HepG2 (cell line): ENCODE data around the gene SCN9A. TPM values are rescaled to one million over a fixed set of nuclear protein-coding genes. Genes with fewer than 3 reads are reported as not detected.

ENCODE experiments used
- ARNT ChIP-seq: fragments of 450-650 bp; IDR thresholded peaks from 2 replicates; pipeline ENCODE4 v1.6.1; 2017
- CCDC6 ChIP-seq: sonication (generic); formaldehyde crosslinking; IDR thresholded peaks from 2 replicates; pipeline ENCODE4 v1.8.1; 2022; ENCODE audit warnings: mild to moderate bottlenecking, missing genetic modification reagents, moderate library complexity
- DMAP1 ChIP-seq: IDR thresholded peaks from 2 replicates; pipeline ENCODE4 v1.6.1; 2016
- DNMT3B ChIP-seq: conservative IDR thresholded peaks from 2 replicates; pipeline ENCODE4 v1.6.1; 2016; ENCODE audit warnings: missing biosample characterization, control low read depth
- DPF2 ChIP-seq: sonication (generic); formaldehyde crosslinking; IDR thresholded peaks from 2 replicates; pipeline ENCODE4 v1.4.0; 2020; ENCODE audit warnings: mild to moderate bottlenecking, low read depth, missing genetic modification reagents, borderline replicate concordance
- FOXA1 ChIP-seq, 2 experiments: fragments of 450-650 bp in 1 of 2; sonication (generic) in 1 of 2; formaldehyde crosslinking in 1 of 2; IDR thresholded peaks; 2 replicates each; pipeline versions ENCODE4 v1.4.0 to v1.6.1; 2016 to 2020; ENCODE audit warnings: missing genetic modification reagents in 1 of 2
- FOXJ3 ChIP-seq: sonication (generic); formaldehyde crosslinking; IDR thresholded peaks from 2 replicates; pipeline ENCODE4 v1.4.0; 2020; ENCODE audit warnings: missing genetic modification reagents, mild to moderate bottlenecking, borderline replicate concordance
- HDAC2 ChIP-seq: sonication (generic); formaldehyde crosslinking; IDR thresholded peaks from 2 replicates; pipeline ENCODE4 v1.4.0; 2020; ENCODE audit warnings: missing genetic modification reagents
- IRF2 ChIP-seq: IDR thresholded peaks from 2 replicates; pipeline ENCODE4 v1.6.1; 2018; ENCODE audit warnings: missing genetic modification reagents, missing compliant biosample characterization
- KAT8 ChIP-seq: IDR thresholded peaks from 2 replicates; pipeline ENCODE4 v1.6.1; 2016; ENCODE audit warnings: missing genetic modification reagents, missing compliant biosample characterization
- LCORL ChIP-seq, 2 experiments: fragments of 450-650 bp in 1 of 2; sonication (generic) in 1 of 2; formaldehyde crosslinking in 1 of 2; IDR thresholded peaks; 2 replicates each; pipeline versions ENCODE4 v1.5.0 to v1.6.1; 2017 to 2020; ENCODE audit warnings: antibody characterized with exemption in 1 of 2, missing genetic modification reagents in 1 of 2
- MAX ChIP-seq: IDR thresholded peaks from 2 replicates; pipeline ENCODE4 v1.6.1; 2012; ENCODE audit warnings: inconsistent platforms
- NFIC ChIP-seq: IDR thresholded peaks from 2 replicates; pipeline ENCODE4 v1.6.1; 2012; ENCODE audit warnings: mild to moderate bottlenecking, low read length, inconsistent platforms
- PAXIP1 ChIP-seq: sonication (generic); formaldehyde crosslinking; conservative IDR thresholded peaks from 2 replicates; pipeline ENCODE4 v1.4.0; 2020; ENCODE audit warnings: mild to moderate bottlenecking, missing genetic modification reagents, moderate library complexity
- PITX1 ChIP-seq: sonication (generic); formaldehyde crosslinking; IDR thresholded peaks from 2 replicates; pipeline ENCODE4 v1.5.1; 2020; ENCODE audit warnings: mild to moderate bottlenecking, missing genetic modification reagents
- RARA ChIP-seq: IDR thresholded peaks from 2 replicates; pipeline ENCODE4 v1.6.1; 2016; ENCODE audit warnings: missing genetic modification reagents, missing compliant biosample characterization
- RCOR2 ChIP-seq: IDR thresholded peaks from 2 replicates; pipeline ENCODE4 v1.6.1; 2016; ENCODE audit warnings: missing biosample characterization, missing genetic modification reagents
- SALL1 ChIP-seq: sonication (generic); formaldehyde crosslinking; IDR thresholded peaks from 2 replicates; pipeline ENCODE4 v1.8.0; 2022; ENCODE audit warnings: mild to moderate bottlenecking, missing genetic modification reagents
- SMARCC2 ChIP-seq: fragments of 450-650 bp; IDR thresholded peaks from 2 replicates; pipeline ENCODE4 v1.6.1; 2017; ENCODE audit warnings: antibody characterized with exemption, mild to moderate bottlenecking
- TFE3 ChIP-seq: IDR thresholded peaks from 2 replicates; pipeline ENCODE4 v1.6.1; 2016
- THAP11 ChIP-seq: IDR thresholded peaks from 2 replicates; pipeline ENCODE4 v1.6.1; 2016; ENCODE audit warnings: missing biosample characterization, missing genetic modification reagents
- ZBTB7B ChIP-seq: sonication (generic); formaldehyde crosslinking; IDR thresholded peaks from 2 replicates; pipeline ENCODE4 v1.4.0; 2020; ENCODE audit warnings: missing genetic modification reagents
- ZFP1 ChIP-seq: IDR thresholded peaks from 2 replicates; pipeline ENCODE4 v1.6.1; 2016
- ZKSCAN8 ChIP-seq: IDR thresholded peaks from 2 replicates; pipeline ENCODE4 v1.6.1; 2016; ENCODE audit warnings: borderline replicate concordance, missing genetic modification reagents, missing compliant biosample characterization
- ZNF33A ChIP-seq: sonication (generic); formaldehyde crosslinking; IDR thresholded peaks from 2 replicates; pipeline ENCODE4 v1.5.1; 2020; ENCODE audit warnings: missing genetic modification reagents, mild to moderate bottlenecking, moderate library complexity, borderline replicate concordance
- ZNF382 ChIP-seq: sonication (generic); formaldehyde crosslinking; IDR thresholded peaks from 2 replicates; pipeline ENCODE4 v1.5.0; 2020; ENCODE audit warnings: missing genetic modification reagents, mild to moderate bottlenecking, borderline replicate concordance
- ZNF784 ChIP-seq: sonication (generic); formaldehyde crosslinking; IDR thresholded peaks from 2 replicates; pipeline ENCODE4 v1.5.1; 2020; ENCODE audit warnings: missing genetic modification reagents, mild to moderate bottlenecking, borderline replicate concordance
- ZSCAN29 ChIP-seq: sonication (generic); formaldehyde crosslinking; conservative IDR thresholded peaks from 2 replicates; pipeline ENCODE4 v1.4.0; 2020; ENCODE audit warnings: mild to moderate bottlenecking, missing genetic modification reagents
- polyA plus RNA-seq, 8 experiments: library from polyadenylated mRNA; depleted of rRNA in 3 of 8; stranded (reverse) in 7 of 8; unstranded in 1 of 8; fragments of >200 nt; fragmentation: Illumina TruSeq in 4 of 8; extraction: Trizol in 4 of 8; gene quantifications; 2 replicates each; pipeline versions ENCODE4 v1.2.1 to v1.2.3, GENCODE V29; 2011 to 2016; ENCODE audit warnings: low read depth in 4 of 8, missing spikeins in 1 of 8, mixed read lengths in 1 of 8; ENCODE audit not compliant: insufficient read depth in 1 of 8
- total RNA-seq, 5 experiments: library from RNA; depleted of rRNA; stranded (reverse); fragments of >200 nt; fragmentation: Illumina TruSeq; extraction: Trizol; gene quantifications; 2 replicates each; pipeline ENCODE4 v1.2.3, GENCODE V29; 2016; ENCODE audit warnings: low read depth in 1 of 5

SCN9A gene
- total and polyA plus RNA-seq, 2 of the 13 experiments (the other 11 are each of a cell fraction or from before 2014, with no cell fraction given), result 15.3 to 24.3 TPM

GRCh38 chr2:166372046-166372445 lies 3.7 kb downstream of the SCN9A start (continued):
- TF ChIP-seq ZNF33A (CRISPR knock-in tag) (peak; percentile 51; the same call in 1 of the 2 replicates), PITX1 (CRISPR knock-in tag) (0 out of 2 replicates have a peak, but pooled peaks have one; percentile 28), LCORL (IDR thresholded peaks at IDR 0.05) (peak; percentile 96), LCORL (CRISPR knock-in tag; IDR thresholded peaks at IDR 0.05) (peak; percentile 95), IRF2 (CRISPR knock-in tag) (peak; percentile 72; the same call in 1 of the 2 replicates), FOXJ3 (CRISPR knock-in tag) (peak; percentile 79; the same call in 1 of the 2 replicates), DMAP1 (peak; percentile 49; the same call in 1 of the 2 replicates), DNMT3B (CRISPR knock-in tag) (0 out of 2 replicates have a peak, but pooled peaks have one; percentile 72), TFE3 (CRISPR knock-in tag) (peak; percentile 62; the same call in 1 of the 2 replicates), HDAC2 (CRISPR knock-in tag) (peak; percentile 93), MAX (peak; percentile 43; the same call in 1 of the 2 replicates), THAP11 (CRISPR knock-in tag) (peak; percentile 71), ZKSCAN8 (CRISPR knock-in tag) (peak; percentile 77; the same call in 1 of the 2 replicates), ARNT (no peak), ZNF784 (CRISPR knock-in tag) (peak; percentile 42; the same call in 1 of the 2 replicates), ZSCAN29 (0 out of 2 replicates have a peak, but pooled peaks have one; percentile 32), ZFP1 (CRISPR knock-in tag) (no peak), RARA (peak; percentile 70), FOXA1 (IDR thresholded peaks at IDR 0.05) (no peak), FOXA1 (CRISPR knock-in tag; IDR thresholded peaks at IDR 0.05) (peak; percentile 73), SALL1 (CRISPR knock-in tag) (peak; percentile 93; the same call in 1 of the 2 replicates), RCOR2 (CRISPR knock-in tag) (peak; percentile 94), ZBTB7B (peak; percentile 70; the same call in 1 of the 2 replicates), PAXIP1 (CRISPR knock-in tag) (peak; percentile 95), SMARCC2 (0 out of 2 replicates have a peak, but pooled peaks have one; percentile 11), NFIC (peak; percentile 91), ZNF382 (CRISPR knock-in tag) (no peak), CCDC6 (CRISPR knock-in tag) (no peak), KAT8 (CRISPR knock-in tag) (peak; percentile 70), DPF2 (CRISPR knock-in tag) (peak; percentile 94)
